Neuronal stem cell (in vitro differentiated cells): Measurements from ENCODE around the gene SUN2.

Source experiments
- DNase-seq: peaks from one replicate; pipeline ENCODE4 v3.0.0-alpha.2; 2013; ENCODE audit warnings: low spot score
- H2AFZ ChIP-seq: one replicate; pipeline ENCODE4 v1.6.1; 2013; ENCODE audit warnings: mild to moderate bottlenecking, low read length, inconsistent platforms
- H2AK5ac ChIP-seq: 2 replicates; pipeline ENCODE4 v1.6.1; 2013; ENCODE audit warnings: low read depth, mild to moderate bottlenecking, inconsistent platforms, low read length, moderate library complexity, mixed read lengths
- H2BK120ac ChIP-seq: 2 replicates; pipeline ENCODE4 v1.6.1; 2013; ENCODE audit warnings: low read depth, mild to moderate bottlenecking, inconsistent platforms, low read length, moderate library complexity, mixed read lengths
- H2BK12ac ChIP-seq: one replicate; pipeline ENCODE4 v1.6.1; 2013; ENCODE audit warnings: low read length, inconsistent platforms
- H2BK15ac ChIP-seq: 2 replicates; pipeline ENCODE4 v1.6.1; 2013; ENCODE audit warnings: mild to moderate bottlenecking, low read length, inconsistent platforms, mixed read lengths
- H2BK5ac ChIP-seq: one replicate; pipeline ENCODE4 v1.6.1; 2013; ENCODE audit warnings: inconsistent platforms, mild to moderate bottlenecking, low read length, moderate library complexity
- H3K14ac ChIP-seq: one replicate; pipeline ENCODE4 v1.6.1; 2013; ENCODE audit warnings: low read length, inconsistent platforms
- H3K18ac ChIP-seq: 2 replicates; pipeline ENCODE4 v1.6.1; 2013; ENCODE audit warnings: low read length, inconsistent platforms
- H3K23ac ChIP-seq: 2 replicates; pipeline ENCODE4 v1.6.1; 2013; ENCODE audit warnings: low read depth, mild to moderate bottlenecking, mixed read lengths, low read length, inconsistent platforms; ENCODE audit not compliant: poor library complexity
- H3K27ac ChIP-seq: replicated peaks from 3 replicates; pipeline ENCODE4 v1.5.1; 2013; ENCODE audit warnings: low read length, inconsistent platforms
- H3K27me3 ChIP-seq, 3 experiments: 2 replicates each; pipeline ENCODE4 v1.6.1; 2013; ENCODE audit warnings: low read length in 3 of 3, mild to moderate bottlenecking in 2 of 3, inconsistent platforms in 1 of 3, low read depth in 1 of 3, mixed read lengths in 1 of 3, moderate library complexity in 1 of 3; ENCODE audit not compliant: control insufficient read depth in 3 of 3, insufficient read depth in 3 of 3
- H3K36me3 ChIP-seq, 2 donors: replicated peaks in 1 of 2; 2 replicates each; pipeline ENCODE4 v1.6.1; 2013; ENCODE audit warnings: low read length in 2 of 2; ENCODE audit not compliant: control insufficient read depth in 2 of 2, insufficient read depth in 2 of 2
- H3K4ac ChIP-seq: 2 replicates; pipeline ENCODE4 v1.6.1; 2013; ENCODE audit warnings: inconsistent platforms, mild to moderate bottlenecking, low read length, moderate library complexity
- H3K4me1 ChIP-seq, 2 donors: 1 replicate in 1 of 2; 2 replicates in 1 of 2; pipeline ENCODE4 v1.6.1; 2013; ENCODE audit warnings: low read length in 2 of 2, low read depth in 1 of 2; ENCODE audit not compliant: control insufficient read depth in 2 of 2, insufficient read depth in 1 of 2
- H3K4me2 ChIP-seq: one replicate; pipeline ENCODE4 v1.6.1; 2013; ENCODE audit warnings: mild to moderate bottlenecking, low read length, inconsistent platforms; ENCODE audit not compliant: insufficient read depth, poor library complexity, severe bottlenecking
- H3K4me3 ChIP-seq, 2 donors: 2 replicates each; pipeline ENCODE4 v1.5.1; 2013; ENCODE audit warnings: low read length in 2 of 2, mild to moderate bottlenecking in 2 of 2, inconsistent platforms in 1 of 2, moderate library complexity in 1 of 2
- H3K79me1 ChIP-seq: one replicate; pipeline ENCODE4 v1.6.1; 2013; ENCODE audit warnings: low read depth, mild to moderate bottlenecking, inconsistent platforms, low read length, moderate library complexity
- H3K9ac ChIP-seq: one replicate; pipeline ENCODE4 v1.6.1; 2013; ENCODE audit warnings: mild to moderate bottlenecking, low read depth, low read length, inconsistent platforms; ENCODE audit not compliant: poor library complexity
- H3K9me3 ChIP-seq, 2 donors: replicated peaks in 1 of 2; 2 replicates each; pipeline versions ENCODE3 to v1.6.1; 2013; ENCODE audit warnings: low read length in 2 of 2, mild to moderate bottlenecking in 2 of 2, inconsistent platforms in 1 of 2, low read depth in 1 of 2, mixed read lengths in 1 of 2, moderate library complexity in 1 of 2; ENCODE audit not compliant: control insufficient read depth in 2 of 2, insufficient read depth in 1 of 2
- H4K8ac ChIP-seq: one replicate; pipeline ENCODE4 v1.6.1; 2013; ENCODE audit warnings: low read depth, mild to moderate bottlenecking, inconsistent platforms, low read length, moderate library complexity
- H4K91ac ChIP-seq: one replicate; pipeline ENCODE4 v1.6.1; 2013; ENCODE audit warnings: low read length, low read depth, mild to moderate bottlenecking, inconsistent platforms; ENCODE audit not compliant: poor library complexity
- WGBS, 2 donors: extraction: QIAGEN DNeasy Blood & Tissue Kit; methylation state at CpG; one replicate each; pipeline ENCODE4 v1.1.7; 2013; ENCODE audit warnings: missing lambda C conversion rate in 2 of 2, mixed read lengths in 1 of 2; ENCODE audit not compliant: insufficient read length in 2 of 2, insufficient replicate concordance in 1 of 2; ENCODE audit errors: extremely low coverage in 2 of 2; 5-methylcytosine and 5-hydroxymethylcytosine counted together

SUN2 gene

GRCh38 chr22:38776086-38776485, 20.3 kb upstream of the SUN2 start:
- Histone ChIP-seq H2BK12ac (no peak overlapping the region), H2BK15ac (no peak overlapping the region), H3K4me1 (peaks cover 0 to 14% of the 10 kb centered on the region in 2 donors), H3K27me3 (no peaks in the 10 kb centered on the region), H3K4ac (no peak overlapping the region), H3K23ac (no peak overlapping the region), H2BK5ac (no peak overlapping the region), H3K4me3 (no peak overlapping the region), H3K36me3 (peaks cover 5 to 18% of the 10 kb centered on the region in 2 donors), H2AK5ac (no peak overlapping the region), H2BK120ac (no peak overlapping the region), H4K91ac (no peak overlapping the region), H3K9me3 (peaks cover 0 to 2% of the 10 kb centered on the region in 2 donors), H3K14ac (no peak overlapping the region), H3K4me2 (no peak overlapping the region), H3K27ac (no peak overlapping the region), H3K18ac (no peak overlapping the region), H2AFZ (peak overlapping the region; percentile 69), H4K8ac (no peak overlapping the region), H3K79me1 (peaks cover 6% of the 10 kb centered on the region), H3K9ac (no peak overlapping the region)
- no CpG with 5 or more reads among the region's 6 CpGs for WGBS, 2 donors
- no peak for DNase-seq

- Histone ChIP-seq H2AFZ (peak overlapping the region; percentile 69), H3K14ac (peak overlapping the region; percentile 10), H4K91ac (no peak overlapping the region), H3K4me1 (peaks cover 0 to 14% of the 10 kb centered on the region in 2 donors), H3K4me3 (peak overlapping the region in 1 of 2 donors; percentile 8), H2BK120ac (no peak overlapping the region), H2AK5ac (no peak overlapping the region), H3K23ac (peak overlapping the region; percentile 37), H2BK15ac (no peak overlapping the region), H3K27me3 (peaks cover 0 to 1% (median 0%) of the 10 kb centered on the region in 3 experiments), H4K8ac (no peak overlapping the region), H3K9me3 (peaks cover 0 to 2% of the 10 kb centered on the region in 2 donors), H3K27ac (no peak overlapping the region), H2BK12ac (peak overlapping the region; percentile 80), H3K9ac (no peak overlapping the region), H3K36me3 (peaks cover 3 to 14% of the 10 kb centered on the region in 2 donors), H3K4ac (no peak overlapping the region), H3K18ac (peak overlapping the region; percentile 76), H3K79me1 (peaks cover 6% of the 10 kb centered on the region), H2BK5ac (no peak overlapping the region), H3K4me2 (no peak overlapping the region)
- no CpG with 5 or more reads among the region's 13 CpGs for whole genome bisulfite sequencing, 2 donors
- no peak for DNase-seq
Measured at GRCh38 chr22:38775656-38776055, 19.9 kb upstream of the SUN2 start.

GRCh38 chr22:38774496-38775166, 18.8 kb upstream of the SUN2 start:
- no peak for DNase-seq
- H2BK15ac ChIP-seq = no peak overlapping the region

GRCh38 chr22:38773363-38773946, 17.7 kb upstream of the SUN2 start:
- H3K36me3 ChIP-seq = no peaks in the 10 kb centered on the region
- no peak overlapping the region for H2BK15ac ChIP-seq
- no peak for DNase-seq
- peaks cover 0 to 17% of the 10 kb centered on the region in 2 donors for H3K4me1 ChIP-seq
- H3K9ac ChIP-seq = no peak overlapping the region
- H4K8ac ChIP-seq = no peak overlapping the region
- H2AFZ ChIP-seq = no peak overlapping the region
- no peak overlapping the region for H2BK120ac ChIP-seq
- H4K91ac ChIP-seq = no peak overlapping the region
- H3K18ac ChIP-seq = no peak overlapping the region
- no peak overlapping the region for H3K4me3 ChIP-seq
- H3K14ac ChIP-seq = no peak overlapping the region
- H3K4ac ChIP-seq = no peak overlapping the region
- peaks cover 5% of the 10 kb centered on the region for H3K79me1 ChIP-seq
- no CpG with 5 or more reads among the region's 4 CpGs for WGBS, 2 donors
- H2BK12ac ChIP-seq = no peak overlapping the region
- H3K27ac ChIP-seq = no peak overlapping the region
- no peak overlapping the region for H2AK5ac ChIP-seq
- H3K9me3 ChIP-seq = peaks cover 0 to 2% of the 10 kb centered on the region in 2 donors
- no peak overlapping the region for H3K23ac ChIP-seq
- no peak overlapping the region for H2BK5ac ChIP-seq
- H3K27me3 ChIP-seq = peaks cover 0 to 10% (median 0%) of the 10 kb centered on the region in 3 experiments
- H3K4me2 ChIP-seq = no peak overlapping the region

More at GRCh38 chr22:38774496-38775166, 18.8 kb upstream of the SUN2 start:
- peak overlapping the region; percentile 37 for H3K23ac ChIP-seq
- no peak overlapping the region for H2BK120ac ChIP-seq
- no peak overlapping the region for H4K91ac ChIP-seq
- no peak overlapping the region for H3K4ac ChIP-seq
- no peak overlapping the region for H4K8ac ChIP-seq
- no peak overlapping the region for H3K4me3 ChIP-seq
- peaks cover 6% of the 10 kb centered on the region for H3K79me1 ChIP-seq
- H2AK5ac ChIP-seq = peak overlapping the region; percentile 5
- H3K4me1 ChIP-seq = peaks cover 0 to 14% of the 10 kb centered on the region in 2 donors
- no peak overlapping the region for H3K4me2 ChIP-seq
- H3K9ac ChIP-seq = no peak overlapping the region
- H2BK5ac ChIP-seq = no peak overlapping the region
- no peak overlapping the region for H3K27ac ChIP-seq
- no peak overlapping the region for H3K18ac ChIP-seq
- peaks cover 0 to 2% of the 10 kb centered on the region in 2 donors for H3K9me3 ChIP-seq
- peak overlapping the region; percentile 69 for H2AFZ ChIP-seq
- no CpG with 5 or more reads among the region's 11 CpGs for WGBS, 2 donors
- H3K36me3 ChIP-seq = peaks cover 0 to 8% of the 10 kb centered on the region in 2 donors
- H2BK12ac ChIP-seq = no peak overlapping the region
- peaks cover 0 to 6% (median 0%) of the 10 kb centered on the region in 3 experiments for H3K27me3 ChIP-seq
- no peak overlapping the region for H3K14ac ChIP-seq
